H1 (cell line): ENCODE data around the gene ATP6V1G1.

Source experiments
- EZH2 ChIP-seq: fragments of 200-600 bp; sonication (generic); IDR thresholded peaks from 2 replicates; pipeline ENCODE4 v1.7.1; 2012; ENCODE audit warnings: low read depth, mild to moderate bottlenecking, moderate library complexity, low read length, inconsistent platforms; ENCODE audit not compliant: severe bottlenecking
- POLR2AphosphoS5 ChIP-seq: IDR thresholded peaks from 2 replicates; pipeline ENCODE4 v1.6.1; 2011; ENCODE audit warnings: low read depth, low read length

DNA sequence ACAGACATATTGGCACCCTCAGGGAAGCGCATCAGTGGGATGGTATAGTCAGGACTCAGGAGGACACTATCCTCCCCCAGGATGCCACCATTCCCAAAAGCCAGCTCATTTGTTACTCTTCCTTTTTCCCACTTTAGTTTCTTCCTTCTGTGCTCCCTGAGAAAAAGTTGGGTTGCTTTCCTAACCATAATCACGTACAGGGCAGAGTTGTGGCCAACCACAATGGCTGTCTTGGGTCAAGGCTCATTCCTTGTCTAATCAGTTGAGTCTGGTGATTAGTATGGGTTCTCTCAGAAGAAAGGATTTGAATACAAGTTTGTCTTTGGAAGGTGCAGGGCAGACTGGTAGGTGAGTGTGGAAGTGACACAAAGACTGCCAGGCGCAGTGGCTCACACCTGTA is 26.6 kb upstream of the ATP6V1G1 start:
- no peak for TF ChIP-seq EZH2
- no peak for TF ChIP-seq POLR2AphosphoS5
